Activated naive CD4-positive, alpha-beta T cell treated with Interleukin-2 at 50 U/mL for 16 hours (primary cell): Measurements from ENCODE around the gene MSANTD2.

Experiments
- DNase-seq: peaks from one replicate; pipeline ENCODE4 v3.0.0-alpha.2; 2020

The MSANTD2 gene

GRCh38 chr11:124769806-124770774, 30.1 kb downstream of the MSANTD2 start:
- no peak for DNase-seq

- no peak for DNase-seq
Measured at GRCh38 chr11:124768914-124769313, 31.3 kb downstream of the MSANTD2 start.

- DNase-seq, result no peak
Measured at GRCh38 chr11:124766156-124766555, 34.0 kb downstream of the MSANTD2 start.

- peak; percentile 87 for DNase-seq
Measured at GRCh38 chr11:124763156-124763947, 36.9 kb downstream of the MSANTD2 start.

DNA sequence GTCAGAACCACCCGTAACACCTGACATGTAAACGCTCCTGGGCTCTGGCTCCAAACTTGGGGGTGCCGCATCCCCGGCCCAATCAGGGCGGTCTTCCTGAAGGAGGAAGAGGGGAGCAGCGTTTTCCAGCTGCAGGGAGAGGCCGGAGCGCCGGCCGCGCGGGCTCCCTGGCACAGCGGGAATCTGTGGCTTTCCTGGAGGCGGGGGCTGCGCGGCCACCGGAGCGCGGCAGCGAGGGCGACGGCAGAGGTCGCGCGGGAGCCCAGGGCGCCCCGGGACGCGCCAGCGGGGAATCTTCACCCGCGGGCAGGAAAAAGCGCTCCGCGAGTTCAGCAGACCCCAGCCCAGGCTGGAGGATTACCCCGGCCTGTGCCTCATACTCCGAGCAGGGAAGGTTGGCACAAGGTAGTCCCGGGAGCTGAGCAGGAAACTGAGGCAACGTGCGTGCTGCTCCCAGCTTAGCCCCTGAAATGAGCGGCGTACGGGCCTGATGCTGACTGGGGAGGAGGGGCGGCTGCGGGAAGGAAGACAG, 37.5 kb downstream of the MSANTD2 start:
- peak; percentile 14 for DNase-seq

GRCh38 chr11:124762105-124762623, 38.0 kb downstream of the MSANTD2 start, which contains the start of gene ESAM:
ESAM (minus strand) TSS chr11:124762290; CDS start chr11:124762154, 136 bp downstream.
- peak; percentile 72 for DNase-seq

- peak; percentile 23 for DNase-seq
Measured at GRCh38 chr11:124761301-124762104, 38.7 kb downstream of the MSANTD2 start.

DNA sequence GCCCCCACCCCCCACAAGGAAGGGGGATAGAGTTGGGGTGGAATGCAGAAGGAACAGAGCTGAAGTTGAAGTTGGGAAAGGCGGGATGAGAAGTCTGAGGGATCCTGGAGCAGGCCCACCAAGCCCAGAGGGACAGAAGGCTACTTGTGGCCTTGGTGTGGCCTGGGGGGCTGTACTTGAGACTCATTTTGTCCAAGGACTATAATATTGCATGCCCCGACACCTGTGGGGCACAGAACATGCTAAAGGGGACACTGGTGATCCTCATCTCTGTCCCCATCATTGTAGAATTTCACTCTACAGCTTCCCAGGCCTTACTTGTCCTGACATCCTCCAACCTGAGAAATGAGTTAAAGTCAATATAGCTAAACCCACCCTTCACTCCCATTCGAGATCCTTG, 39.4 kb downstream of the MSANTD2 start:
- no peak for DNase-seq

DNA sequence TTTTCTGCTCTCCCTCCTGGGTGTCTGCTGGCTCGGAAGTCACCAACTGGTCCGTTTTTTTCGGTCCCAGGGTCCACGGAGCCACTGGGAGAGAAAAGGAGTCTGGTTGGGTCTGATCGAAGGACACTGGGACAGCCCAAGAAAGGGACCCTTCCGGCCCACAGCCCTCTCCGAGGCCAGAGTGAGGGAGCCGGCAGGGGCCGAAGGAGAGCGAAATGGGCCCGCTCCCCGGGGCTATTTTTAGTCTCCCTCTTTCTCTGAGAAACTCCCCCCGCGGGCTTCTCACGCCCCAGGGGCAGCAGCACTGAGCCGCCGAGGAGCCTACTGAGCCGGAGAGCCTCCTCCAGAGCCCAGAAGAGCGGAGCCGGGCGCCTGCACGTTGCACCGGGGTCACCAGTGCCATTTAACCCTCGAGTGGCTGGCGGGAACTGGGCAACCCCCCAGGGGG, 40.0 kb downstream of the MSANTD2 start:
- no peak for DNase-seq

DNA sequence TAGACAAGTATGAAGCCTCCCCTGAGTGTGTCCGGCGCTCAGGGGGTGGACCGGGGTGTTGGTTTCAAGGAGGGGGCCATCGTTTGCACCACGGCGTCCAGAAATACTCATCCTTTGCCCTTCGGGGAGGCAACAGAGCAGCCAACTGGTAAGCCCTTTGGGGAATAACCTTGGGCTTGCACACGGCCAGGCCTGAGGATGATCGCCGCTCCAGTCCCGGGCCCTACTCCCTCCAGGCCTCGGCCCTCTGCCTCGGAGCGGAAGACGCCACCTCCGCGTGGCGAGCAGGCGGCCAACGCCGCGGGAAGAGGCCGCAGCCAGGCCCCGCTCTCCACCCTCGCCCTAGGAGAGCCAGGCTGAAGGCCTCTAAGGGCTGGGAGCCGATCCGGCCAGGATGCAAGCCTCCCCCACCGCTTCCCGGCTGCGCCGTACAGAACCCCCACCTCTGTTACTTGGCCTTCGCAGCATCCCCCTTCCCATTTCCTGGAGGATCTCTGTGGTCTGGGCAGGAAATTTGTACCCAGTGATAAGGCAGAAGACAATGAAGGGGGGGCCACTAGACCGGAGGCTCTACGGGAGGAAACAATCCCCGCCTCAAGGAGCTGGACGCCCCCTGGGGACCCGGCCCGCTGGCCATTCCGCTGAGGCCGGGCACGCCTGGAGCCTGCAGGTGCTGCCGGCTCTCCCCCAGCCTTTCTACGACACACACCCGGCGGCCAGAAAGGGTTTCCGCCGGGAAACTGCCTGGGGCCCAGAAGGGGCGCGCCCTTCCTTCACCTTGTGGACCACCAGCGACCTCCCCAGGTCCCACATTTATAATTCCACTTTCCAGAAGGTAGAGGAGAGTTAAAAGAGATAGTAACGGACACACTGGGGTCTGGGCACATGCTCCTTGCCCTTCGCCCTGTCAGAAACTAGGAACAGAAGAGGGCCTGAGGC, 40.7 kb downstream of the MSANTD2 start:
- DNase-seq, result no peak

DNA sequence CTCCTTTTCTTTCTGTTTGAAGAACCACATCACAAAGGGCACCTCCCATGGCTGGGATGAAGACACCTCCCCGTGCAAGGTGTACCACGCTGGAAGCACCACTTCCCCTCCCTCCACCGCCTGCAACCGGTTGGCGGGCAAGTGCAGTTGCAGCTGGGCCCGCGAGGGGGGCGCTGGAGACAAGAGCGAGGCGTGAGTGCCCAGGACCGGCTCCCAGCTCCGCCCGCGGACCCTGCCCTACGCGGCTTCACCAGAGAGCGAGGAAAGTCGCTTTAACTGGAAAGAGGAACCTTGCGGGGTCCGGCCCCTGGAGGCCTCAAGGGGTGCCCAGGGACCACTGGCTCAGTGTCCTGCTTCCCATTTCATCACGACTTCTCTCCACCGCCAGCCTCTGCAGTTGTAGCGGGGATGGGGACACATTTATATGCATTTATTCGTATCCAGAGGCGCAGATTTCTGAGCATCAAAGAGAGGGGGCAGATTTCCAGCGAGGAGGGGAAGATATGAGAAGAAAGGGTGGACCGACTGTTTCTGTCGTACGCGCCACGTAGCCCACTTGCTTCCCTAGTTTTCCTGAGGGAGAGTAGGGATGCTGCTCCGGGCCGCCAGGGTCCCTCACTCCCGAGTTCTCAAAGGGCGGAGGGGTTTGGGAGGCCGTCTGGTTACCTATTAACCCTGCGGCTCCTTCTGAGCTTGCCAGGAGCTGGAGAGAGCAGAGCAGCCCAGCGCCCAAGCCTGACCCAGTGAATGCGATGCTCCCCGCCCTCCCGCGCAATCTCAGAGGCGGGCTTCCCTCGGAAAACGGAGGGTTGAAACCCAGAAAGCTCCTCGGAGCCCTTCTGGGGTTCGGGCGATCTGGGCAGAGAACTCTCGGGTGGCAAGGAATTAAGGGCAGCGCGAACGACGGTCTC, 41.6 kb downstream of the MSANTD2 start:
- DNase-seq, result peak; percentile 72

DNA sequence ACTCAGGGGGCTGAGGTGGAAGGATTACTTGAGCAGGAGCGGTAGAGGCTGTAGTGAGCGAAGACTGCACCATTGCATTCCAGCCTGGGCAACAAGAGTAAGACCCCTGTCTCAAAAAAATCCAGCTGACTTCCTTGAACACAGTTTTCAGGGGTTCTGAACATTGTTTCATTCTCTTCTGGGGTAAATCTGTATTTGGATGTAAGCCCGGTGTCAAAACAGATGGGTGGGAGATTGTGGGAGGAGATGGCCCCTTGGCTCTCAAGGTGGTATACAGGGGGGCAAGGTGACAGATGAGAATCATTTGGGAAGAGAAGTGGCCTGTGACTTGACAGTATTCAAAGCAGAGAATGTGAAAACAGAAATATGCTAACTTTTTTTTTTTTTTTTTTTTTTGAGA, 42.9 kb downstream of the MSANTD2 start:
- DNase-seq, result no peak

- no peak for DNase-seq
Measured at GRCh38 chr11:124756753-124757227, 43.4 kb downstream of the MSANTD2 start.

DNA sequence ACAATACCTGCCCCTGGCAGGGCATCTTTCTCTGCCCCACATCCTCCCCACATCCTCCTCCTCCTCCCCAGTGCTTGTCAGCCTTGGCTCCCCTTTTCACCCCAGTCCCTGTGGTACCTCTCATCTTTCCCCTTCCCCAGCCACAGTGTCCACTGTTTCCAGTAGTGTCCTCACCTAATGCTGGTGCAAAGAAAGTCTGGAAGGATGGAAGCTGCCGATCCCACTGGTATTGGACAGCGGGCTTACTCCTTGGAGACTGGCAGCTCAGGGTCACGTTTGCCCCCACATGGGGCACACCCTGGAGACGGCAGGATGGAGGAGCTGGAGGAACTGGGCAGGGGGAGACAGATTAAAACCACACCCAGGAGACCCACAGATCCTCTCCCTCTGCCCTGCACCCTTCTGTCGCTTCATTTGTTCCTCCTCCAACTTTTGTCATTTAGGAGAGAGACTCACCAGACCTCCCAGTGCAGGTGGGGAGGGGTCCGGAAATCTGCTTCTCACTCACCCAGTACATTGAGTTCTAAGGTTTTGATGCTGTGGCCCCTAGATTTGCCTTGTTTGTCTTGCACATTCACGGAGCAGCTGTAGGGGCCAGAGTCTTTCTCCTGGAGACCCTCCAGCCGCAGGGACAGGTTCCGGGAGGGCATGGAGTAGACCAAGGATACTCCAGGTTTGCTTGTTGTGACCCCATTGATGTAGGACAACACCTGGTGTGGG, 44.0 kb downstream of the MSANTD2 start:
- DNase-seq, result no peak

DNA sequence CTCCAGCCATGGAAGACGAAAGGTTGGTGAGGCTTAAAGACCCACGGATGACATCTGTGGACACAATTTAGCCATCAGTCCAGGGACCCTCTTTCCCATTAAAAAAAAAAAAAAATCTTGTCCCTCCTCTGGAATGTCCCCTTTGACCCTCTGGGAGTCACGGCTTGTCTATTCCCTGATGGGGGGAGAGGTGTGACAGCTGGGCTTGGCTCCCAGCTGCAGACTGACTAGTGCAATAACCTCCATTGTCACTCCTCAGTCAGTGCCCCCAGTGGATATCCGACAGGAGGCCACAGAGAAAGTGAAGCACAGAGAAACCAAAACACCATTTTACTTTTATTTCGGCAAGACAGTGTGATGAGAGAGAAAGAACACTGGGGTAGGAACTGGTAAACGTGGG, 45.5 kb downstream of the MSANTD2 start:
- no peak for DNase-seq

GRCh38 chr11:124754309-124754708, 45.9 kb downstream of the MSANTD2 start:
- DNase-seq, result no peak

DNA sequence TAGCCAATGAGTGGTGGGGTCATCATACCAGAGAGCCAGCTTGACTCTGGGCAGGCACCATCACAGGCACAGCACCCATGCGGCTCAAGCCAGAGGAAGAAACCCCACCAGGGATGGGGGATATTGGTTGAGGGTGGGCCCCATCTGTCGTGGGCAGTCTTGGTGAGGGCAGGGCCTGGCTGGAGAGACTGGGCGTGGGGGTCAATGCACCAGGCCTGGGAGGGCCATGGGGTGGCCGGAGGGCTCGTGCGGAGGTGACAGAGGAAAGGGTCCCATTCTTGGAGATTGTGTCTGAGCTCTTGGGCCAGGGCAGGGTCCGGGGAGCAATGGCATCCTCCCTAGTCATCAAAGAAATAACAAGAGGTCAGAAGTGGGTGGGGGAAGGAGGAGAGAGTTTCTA, 46.6 kb downstream of the MSANTD2 start:
- no peak for DNase-seq

DNA sequence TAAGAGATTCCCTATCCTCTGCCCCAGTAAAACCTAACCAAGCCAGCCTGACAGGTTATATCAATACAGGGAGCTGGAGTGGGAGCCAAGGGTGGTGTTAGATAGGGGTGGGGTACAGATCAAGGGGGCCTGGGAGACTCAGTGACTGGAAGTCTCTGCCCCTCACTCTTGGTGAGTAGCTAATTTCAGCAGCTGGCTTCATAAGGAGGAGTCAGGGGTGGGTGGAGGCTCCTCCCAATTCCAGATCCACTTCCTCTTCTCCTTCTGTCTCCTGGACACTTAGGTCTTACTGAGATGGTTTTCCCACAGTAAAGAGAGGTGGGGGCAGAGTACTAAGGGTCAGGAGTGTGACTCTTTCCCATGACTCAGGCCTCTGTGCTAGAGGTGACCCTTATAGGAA, 47.0 kb downstream of the MSANTD2 start:
- no peak for DNase-seq

DNA sequence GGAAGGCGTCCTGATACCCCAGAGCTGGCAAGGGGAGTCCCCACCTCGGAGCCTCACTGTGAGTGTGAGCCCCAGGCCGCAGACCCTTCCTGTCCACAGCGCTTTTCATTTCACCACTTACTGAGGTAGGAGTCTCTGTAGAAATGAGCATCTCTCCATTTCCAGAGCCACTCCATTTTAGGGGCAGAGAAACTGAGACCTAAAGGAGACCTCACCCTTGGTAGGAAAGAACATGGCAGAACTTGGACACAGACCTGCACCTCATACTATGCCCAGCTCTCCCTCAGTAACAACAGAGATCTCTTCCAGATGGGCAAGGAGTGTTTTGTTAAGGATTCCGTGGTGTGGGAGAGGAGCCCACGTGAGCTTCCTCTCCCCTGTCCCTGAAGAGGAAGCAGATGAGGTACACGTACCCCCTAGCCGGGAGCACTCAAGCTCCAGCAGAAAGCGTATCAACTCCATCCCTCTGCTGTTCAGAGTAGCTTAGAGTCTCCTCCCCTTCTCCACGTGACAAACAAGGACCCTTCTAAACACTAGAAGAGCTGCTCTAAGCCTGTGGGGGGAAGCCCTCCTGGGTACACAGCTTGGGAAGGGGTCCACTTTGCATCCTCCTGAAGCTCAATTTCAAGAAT, 47.6 kb downstream of the MSANTD2 start:
- DNase-seq, result no peak
